Keratinocyte (primary cell): ENCODE measurements around the gene LAMA1. TPM values are rescaled to one million over a fixed set of nuclear protein-coding genes. Genes with fewer than 3 reads are reported as not detected.
A peak's percentile ranks its signal among the peaks of the same experiment; 100 is the strongest.

Experiments
- DNase-seq: peaks from one replicate; pipeline ENCODE4 v3.0.0-alpha.2; 2011; ENCODE audit warnings: low read depth, missing footprints, low spot score
- FAIRE-seq: peaks from 2 replicates; lab custom pipeline; 2011; peaks lifted over from hg19 to GRCh38; lab: Jason Lieb, UNC
- H2AFZ ChIP-seq: 2 replicates; pipeline ENCODE4 v1.6.0; 2012; ENCODE audit warnings: low read length, control low read depth, inconsistent platforms; ENCODE audit not compliant: control insufficient read depth
- H3K27ac ChIP-seq: 2 replicates; pipeline ENCODE4 v1.5.1; 2011; ENCODE audit warnings: low read length; ENCODE audit not compliant: control insufficient read depth, insufficient read depth
- H3K27me3 ChIP-seq: 3 replicates; pipeline ENCODE4 v1.6.0; 2011; ENCODE audit warnings: low read length; ENCODE audit not compliant: control insufficient read depth, insufficient read depth; ENCODE audit errors: extremely low read depth
- H3K36me3 ChIP-seq, 2 experiments: 2 replicates in 1 of 2; 3 replicates in 1 of 2; pipeline ENCODE4 v1.5.1; 2011; ENCODE audit warnings: low read length in 2 of 2, mild to moderate bottlenecking in 1 of 2; ENCODE audit not compliant: control insufficient read depth in 2 of 2, insufficient read depth in 2 of 2; ENCODE audit errors: extremely low read depth in 1 of 2
- H3K4me1 ChIP-seq: 3 replicates; pipeline ENCODE4 v1.5.1; 2011; ENCODE audit warnings: low read length; ENCODE audit not compliant: control insufficient read depth, insufficient read depth; ENCODE audit errors: extremely low read depth
- H3K4me2 ChIP-seq: 3 replicates; pipeline ENCODE4 v1.6.0; 2011; ENCODE audit warnings: low read depth, low read length; ENCODE audit not compliant: control insufficient read depth, insufficient read depth; ENCODE audit errors: extremely low read depth
- H3K4me3 ChIP-seq, 3 experiments: fragments of 200-600 bp in 1 of 3; sonication (generic) in 1 of 3; 2 replicates in 2 of 3; 3 replicates in 1 of 3; pipeline ENCODE4 v1.5.1; 2011 to 2016; ENCODE audit warnings: low read length in 3 of 3, mild to moderate bottlenecking in 3 of 3, control low read depth in 2 of 3, inconsistent platforms in 1 of 3, low read depth in 1 of 3, mixed read lengths in 1 of 3, mixed run types in 1 of 3, moderate library complexity in 1 of 3; ENCODE audit not compliant: control insufficient read depth in 2 of 3, insufficient read depth in 2 of 3; ENCODE audit errors: extremely low read depth in 1 of 3
- H3K79me2 ChIP-seq: 2 replicates; pipeline ENCODE4 v1.6.0; 2012; ENCODE audit warnings: low read length; ENCODE audit not compliant: control insufficient read depth, insufficient read depth
- H3K9ac ChIP-seq: 3 replicates; pipeline ENCODE4 v1.6.0; 2011; ENCODE audit warnings: low read length; ENCODE audit not compliant: control insufficient read depth, insufficient read depth; ENCODE audit errors: extremely low read depth
- H3K9me1 ChIP-seq: 3 replicates; pipeline ENCODE4 v1.6.0; 2011; ENCODE audit warnings: low read length; ENCODE audit not compliant: control insufficient read depth, insufficient read depth; ENCODE audit errors: extremely low read depth
- H3K9me3 ChIP-seq: 2 replicates; pipeline ENCODE4 v1.5.1; 2012; ENCODE audit warnings: low read depth, low read length; ENCODE audit not compliant: control insufficient read depth
- H4K20me1 ChIP-seq: 3 replicates; pipeline ENCODE4 v1.6.0; 2011; ENCODE audit warnings: low read length; ENCODE audit not compliant: control insufficient read depth, insufficient read depth; ENCODE audit errors: extremely low read depth
- EZH2 ChIP-seq: IDR thresholded peaks from one replicate; pipeline ENCODE4 v1.6.1; 2012; ENCODE audit warnings: inconsistent platforms, mild to moderate bottlenecking, low read length, moderate library complexity
- dilution Hi-C: fragments of 300-500 bp; cut with MboI; formaldehyde crosslinking; loops from one replicate; pipeline ENCODE4 v1.7.0; 2020; ENCODE audit warnings: low sequenced_read_pairs; ENCODE audit not compliant: extremely low pct_ligation_motif_present
- polyA plus RNA-seq, 5 experiments: library from polyadenylated mRNA; depleted of rRNA in 3 of 5; stranded (reverse) in 3 of 5; stranded (forward) in 1 of 5; unstranded in 1 of 5; fragments of >200 nt; gene quantifications; 1 replicate in 1 of 5; 2 replicates in 3 of 5; 3 replicates in 1 of 5; pipeline versions ENCODE4 v1.2.1 to v1.2.3, GENCODE V29; 2011 to 2012; ENCODE audit warnings: missing spikeins in 2 of 5, low read depth in 1 of 5, low replicate concordance in 1 of 5
- TF ChIP-seq, protein P1 (sequence below), 3 experiments: IDR thresholded peaks in 1 of 3; conservative IDR thresholded peaks in 1 of 3; optimal IDR thresholded peaks in 1 of 3; 2 replicates in 2 of 3; 3 replicates in 1 of 3; pipeline versions ENCODE3 to v1.5.1; 2011; ENCODE audit warnings: low read length in 3 of 3, mild to moderate bottlenecking in 3 of 3, moderate library complexity in 2 of 3, control low read depth in 1 of 3, inconsistent platforms in 1 of 3; ENCODE audit not compliant: insufficient read depth in 2 of 3; ENCODE audit errors: extremely low read depth in 1 of 3

The LAMA1 gene
- polyA plus RNA-seq, 1 donor (not counting 4 experiments of a cell fraction or from before 2014, with no cell fraction given) = 2.1 TPM

GRCh38 chr18:7047336-7047735 is 70.3 kb downstream of the LAMA1 start:
- no peak overlapping the region for H2AFZ ChIP-seq
- no peaks in the 10 kb centered on the region for H3K36me3 ChIP-seq
- no peaks in the 10 kb centered on the region for H3K9me3 ChIP-seq
- H3K4me1 ChIP-seq = no peaks in the 10 kb centered on the region
- H3K79me2 ChIP-seq = no peaks in the 10 kb centered on the region
- peaks cover 3% of the 10 kb centered on the region for H3K27me3 ChIP-seq
- H3K9me1 ChIP-seq = no peaks in the 10 kb centered on the region
- DNase-seq (no peak), FAIRE-seq (no peak)
- H4K20me1 ChIP-seq = no peaks in the 10 kb centered on the region
- no peak for TF ChIP-seq EZH2
- TF ChIP-seq, protein P1, sequence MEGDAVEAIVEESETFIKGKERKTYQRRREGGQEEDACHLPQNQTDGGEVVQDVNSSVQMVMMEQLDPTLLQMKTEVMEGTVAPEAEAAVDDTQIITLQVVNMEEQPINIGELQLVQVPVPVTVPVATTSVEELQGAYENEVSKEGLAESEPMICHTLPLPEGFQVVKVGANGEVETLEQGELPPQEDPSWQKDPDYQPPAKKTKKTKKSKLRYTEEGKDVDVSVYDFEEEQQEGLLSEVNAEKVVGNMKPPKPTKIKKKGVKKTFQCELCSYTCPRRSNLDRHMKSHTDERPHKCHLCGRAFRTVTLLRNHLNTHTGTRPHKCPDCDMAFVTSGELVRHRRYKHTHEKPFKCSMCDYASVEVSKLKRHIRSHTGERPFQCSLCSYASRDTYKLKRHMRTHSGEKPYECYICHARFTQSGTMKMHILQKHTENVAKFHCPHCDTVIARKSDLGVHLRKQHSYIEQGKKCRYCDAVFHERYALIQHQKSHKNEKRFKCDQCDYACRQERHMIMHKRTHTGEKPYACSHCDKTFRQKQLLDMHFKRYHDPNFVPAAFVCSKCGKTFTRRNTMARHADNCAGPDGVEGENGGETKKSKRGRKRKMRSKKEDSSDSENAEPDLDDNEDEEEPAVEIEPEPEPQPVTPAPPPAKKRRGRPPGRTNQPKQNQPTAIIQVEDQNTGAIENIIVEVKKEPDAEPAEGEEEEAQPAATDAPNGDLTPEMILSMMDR (optimal IDR thresholded peaks at IDR 0.05 in 1 of 3, IDR thresholded peaks at IDR 0.05 in 1 of 3, conservative IDR thresholded peaks at IDR 0.05 in 1 of 3; ENCODE audit: extremely low read depth in 1 of 3, insufficient read depth in 2 of 3, low read length in 3 of 3) = no peak
- no peak overlapping the region for H3K9ac ChIP-seq
- no peak overlapping the region for H3K27ac ChIP-seq
- no peak overlapping the region for H3K4me3 ChIP-seq
- H3K4me2 ChIP-seq = no peak overlapping the region
- dilution Hi-C loops = loop anchor here (25.0 kb wide), 1 partner anchor 140 kb away; no protein-coding TSS in a partner anchor

DNA sequence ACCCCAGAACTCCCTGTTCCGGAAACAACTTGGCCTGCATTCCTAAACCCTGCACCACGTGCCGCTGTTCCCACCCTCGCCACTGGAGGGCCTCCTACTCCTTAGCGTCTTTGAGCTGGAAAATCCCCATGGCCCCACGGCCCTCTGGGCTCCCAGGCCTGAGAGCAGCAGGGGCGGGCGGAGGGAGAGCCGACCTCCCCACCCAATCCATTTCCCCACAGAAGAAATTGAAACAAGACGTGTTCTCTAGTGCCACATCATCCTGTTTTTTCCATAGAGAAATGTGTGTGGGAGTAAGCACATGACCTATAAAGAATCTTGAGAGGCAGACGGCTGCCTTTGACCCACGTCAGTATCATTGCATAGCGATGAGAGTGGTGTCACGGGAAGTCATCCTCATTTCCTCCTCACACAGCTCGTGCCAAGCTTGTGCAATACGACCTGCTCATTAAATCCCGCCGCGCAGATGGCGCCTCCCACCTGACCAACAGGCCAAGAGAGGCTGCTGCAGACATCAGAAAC is 79.2 kb downstream of the LAMA1 start:
- H3K27ac ChIP-seq = peak overlapping the region; percentile 65
- peak; percentile 73 for FAIRE-seq

More for the DNA sequence above, 79.2 kb downstream of the LAMA1 start:
- Histone ChIP-seq H3K4me1 (peaks cover 8% of the 10 kb centered on the region), H3K4me2 (peak overlapping the region; percentile 45), H3K9me3 (no peaks in the 10 kb centered on the region), H3K79me2 (no peaks in the 10 kb centered on the region), H3K36me3 (no peaks in the 10 kb centered on the region), H3K27me3 (no peaks in the 10 kb centered on the region), H3K4me3 (no peak overlapping the region), H3K9ac (peak overlapping the region; percentile 43), H4K20me1 (no peaks in the 10 kb centered on the region), H3K9me1 (no peaks in the 10 kb centered on the region), H2AFZ (peak overlapping the region; percentile 27)
- no peak for TF ChIP-seq EZH2
- TF ChIP-seq, protein P1 (optimal IDR thresholded peaks at IDR 0.05 in 1 of 3, IDR thresholded peaks at IDR 0.05 in 1 of 3, conservative IDR thresholded peaks at IDR 0.05 in 1 of 3; ENCODE audit: extremely low read depth in 1 of 3, insufficient read depth in 2 of 3, low read length in 3 of 3) = peak; percentile 81 to 94 (median 86)
- dilution Hi-C loops = loop anchor here (25.0 kb wide), 1 partner anchor 149 kb away; no protein-coding TSS in a partner anchor
- no peak for DNase-seq
